ENCODE results near the gene NUFIP2. TPM values are rescaled to one million over a fixed set of nuclear protein-coding genes. Genes with fewer than 3 reads are reported as not detected.

The NUFIP2 gene
- total and polyA plus RNA-seq, 10 of the 15 experiments (the other 5 are each of a cell fraction or from before 2014, with no cell fraction given): 3.7 to 32.3 (median 14.5) TPM

- TF ChIP-seq BCL3 (IDR thresholded peaks at IDR 0.05; ENCODE audit: borderline replicate concordance, insufficient read depth, low read depth, low read length, poor library complexity, severe bottlenecking) (no peak), USF2 (IDR thresholded peaks at IDR 0.05; ENCODE audit: borderline replicate concordance, low read depth, low read length) (no peak), SMARCA5 (IDR thresholded peaks at IDR 0.05) (0 out of 2 replicates have a peak, but pooled peaks have one; percentile 20), SIX5 (IDR thresholded peaks at IDR 0.05; ENCODE audit: low read depth, low read length, severe bottlenecking) (no peak), MEF2B (IDR thresholded peaks at IDR 0.05; ENCODE audit: partially characterized antibody, poor library complexity, severe bottlenecking) (no peak), MLLT1 (IDR thresholded peaks at IDR 0.05) (peak; percentile 3; the same call in 1 of the 2 replicates), DPF2 (IDR thresholded peaks at IDR 0.05) (no peak; the same call in 1 of the 2 replicates), BCL11A (IDR thresholded peaks at IDR 0.05; ENCODE audit: low read depth, low read length) (no peak), CEBPZ (IDR thresholded peaks at IDR 0.05; ENCODE audit: low read depth, low read length) (no peak), TAF1 (IDR thresholded peaks at IDR 0.05; ENCODE audit: borderline replicate concordance, low read depth, low read length) (peak; percentile 71; the same call in 1 of the 2 replicates), NFXL1 (IDR thresholded peaks at IDR 0.05; ENCODE audit: borderline replicate concordance) (no peak), NKRF (conservative IDR thresholded peaks at IDR 0.05) (peak; percentile 37), SP1 (IDR thresholded peaks at IDR 0.05; ENCODE audit: low read depth, low read length) (no peak), KLF5 (IDR thresholded peaks at IDR 0.05; ENCODE audit: partially characterized antibody) (no peak), SREBF2 (IDR thresholded peaks at IDR 0.05; ENCODE audit: low read length) (no peak), PML (IDR thresholded peaks at IDR 0.05; ENCODE audit: low read length) (no peak), TBL1XR1 (IDR thresholded peaks at IDR 0.05; ENCODE audit: low read depth, low read length) (no peak; the same call in 1 of the 2 replicates), CREB1 (IDR thresholded peaks at IDR 0.05; ENCODE audit: low read depth) (no peak; the same call in 1 of the 2 replicates), GATAD2B (conservative IDR thresholded peaks at IDR 0.05; ENCODE audit: low read depth) (peak; percentile 76), BHLHE40 (IDR thresholded peaks at IDR 0.05; ENCODE audit: borderline replicate concordance in 1 of 2, low read depth in 2 of 2, low read length in 1 of 2) (0 out of 4 replicates have a peak, but pooled peaks of 1 of the 2 experiments have one; percentile 1)
These were observed 707 bp downstream of the NUFIP2 start (continued) for GRCh38 chr17:29292992-29293889.
